GM21529 (cell line): ENCODE measurements around the gene SLC66A1.
"Not testable (repeated sequence)": the region's sequence is repeated elsewhere in the genome, so short reads cannot be mapped to it uniquely, and the experiment has no call there.

ENCODE experiments used
- ATAC-seq: cut with Tn5 transposase; IDR thresholded peaks from one replicate; pipeline ENCODE4 v1.9.1; 2021; ENCODE audit not compliant: unreplicated experiment

The SLC66A1 gene

GRCh38 chr1:19304081-19304480, 8.0 kb upstream of the SLC66A1 start:
- not testable (repeated sequence) for ATAC-seq

GRCh38 chr1:19305880-19306279, 6.2 kb upstream of the SLC66A1 start:
- no peak for ATAC-seq

- ATAC-seq = no peak
Observed at GRCh38 chr1:19306941-19307340, 5.2 kb upstream of the SLC66A1 start.

- no peak for ATAC-seq
Observed at GRCh38 chr1:19307794-19308508, 4.2 kb upstream of the SLC66A1 start.

- ATAC-seq = no peak
Observed at GRCh38 chr1:19308509-19308907, 3.6 kb upstream of the SLC66A1 start.

- no peak for ATAC-seq
Observed at GRCh38 chr1:19309123-19309813, 2.9 kb upstream of the SLC66A1 start.

GRCh38 chr1:19310061-19310460, 2.1 kb upstream of the SLC66A1 start:
- ATAC-seq = no peak

- no peak for ATAC-seq
Observed at GRCh38 chr1:19310720-19311502, 1.2 kb upstream of the SLC66A1 start.

- no peak for ATAC-seq
Observed at GRCh38 chr1:19311503-19311930, 609 bp upstream of the SLC66A1 start.

GRCh38 chr1:19312782-19313635, 883 bp downstream of the SLC66A1 start:
- peak; percentile 27 for ATAC-seq

- ATAC-seq = no peak
Observed at GRCh38 chr1:19313636-19313959, 1.5 kb downstream of the SLC66A1 start.

GRCh38 chr1:19313961-19314882, 2.1 kb downstream of the SLC66A1 start:
- ATAC-seq = no peak

GRCh38 chr1:19315378-19316198, 3.5 kb downstream of the SLC66A1 start:
- ATAC-seq = peak; percentile 33

GRCh38 chr1:19317126-19317910, 5.2 kb downstream of the SLC66A1 start:
- ATAC-seq = no peak

GRCh38 chr1:19319196-19319595, 7.1 kb downstream of the SLC66A1 start:
- ATAC-seq = no peak

- no peak for ATAC-seq
Observed at GRCh38 chr1:19321071-19321470, 8.9 kb downstream of the SLC66A1 start.

- no peak for ATAC-seq
Observed at GRCh38 chr1:19322481-19322880, 10.4 kb downstream of the SLC66A1 start.

- ATAC-seq = no peak
Observed at GRCh38 chr1:19323987-19324664, 12.0 kb downstream of the SLC66A1 start.
